Measurements from ENCODE around the gene MS4A6A.

Gene MS4A6A

GRCh38 chr11:60159284-60159683, 23.6 kb downstream of the MS4A6A start:
- TF ChIP-seq SIN3A (IDR thresholded peaks at IDR 0.05; ENCODE audit: borderline replicate concordance, insufficient read depth, low read length) = no peak
- TF ChIP-seq FOXP2 (optimal IDR thresholded peaks at IDR 0.05; ENCODE audit: borderline replicate concordance, extremely low read depth, extremely low read length, insufficient read depth) = no peak
- TF ChIP-seq REST (IDR thresholded peaks at IDR 0.05; ENCODE audit: insufficient read depth in 1 of 2, low read depth in 2 of 2, low read length in 2 of 2) = no peak
- TF ChIP-seq TAF1 (IDR thresholded peaks at IDR 0.05; ENCODE audit: borderline replicate concordance, insufficient read depth, low read length) = no peak
- no peak for TF ChIP-seq POLR2AphosphoS5 (IDR thresholded peaks at IDR 0.05; ENCODE audit: low read depth, low read length)

- TF ChIP-seq POLR2AphosphoS5 (IDR thresholded peaks at IDR 0.05; ENCODE audit: low read depth, low read length) (no peak), SIN3A (IDR thresholded peaks at IDR 0.05; ENCODE audit: borderline replicate concordance, insufficient read depth, low read length) (no peak)
These were observed 24.2 kb downstream of the MS4A6A start for GRCh38 chr11:60158636-60159035.

- TF ChIP-seq TAF1 (IDR thresholded peaks at IDR 0.05; ENCODE audit: borderline replicate concordance, insufficient read depth, low read length) (no peak), FOXP2 (optimal IDR thresholded peaks at IDR 0.05; ENCODE audit: borderline replicate concordance, extremely low read depth, extremely low read length, insufficient read depth) (no peak), POLR2AphosphoS5 (IDR thresholded peaks at IDR 0.05; ENCODE audit: low read depth, low read length) (no peak), REST (IDR thresholded peaks at IDR 0.05; ENCODE audit: insufficient read depth in 1 of 2, low read depth in 2 of 2, low read length in 2 of 2) (no peak), SIN3A (IDR thresholded peaks at IDR 0.05; ENCODE audit: borderline replicate concordance, insufficient read depth, low read length) (no peak)
These were observed 27.0 kb downstream of the MS4A6A start for GRCh38 chr11:60155931-60156330.

DNA sequence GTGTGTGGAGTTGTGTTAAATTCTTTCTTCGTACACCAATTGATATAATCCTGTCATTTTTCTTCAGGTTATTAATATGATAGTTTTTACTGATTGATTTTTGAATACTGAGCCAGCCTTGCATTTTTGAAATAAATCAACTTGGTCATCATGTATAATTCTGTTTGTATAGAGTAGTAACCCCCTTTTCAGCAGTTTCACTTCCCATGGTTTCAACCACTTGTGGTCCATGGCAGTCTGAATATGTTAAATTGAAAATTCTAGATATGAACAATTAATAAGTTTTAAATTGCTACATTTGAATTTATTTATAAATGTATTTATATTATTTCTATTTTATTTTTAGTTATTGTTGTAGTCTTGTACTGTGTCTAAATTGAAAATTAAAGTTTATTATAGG, 32.6 kb downstream of the MS4A6A start:
- no peak for TF ChIP-seq SIN3A (IDR thresholded peaks at IDR 0.05; ENCODE audit: borderline replicate concordance, insufficient read depth, low read length)

DNA sequence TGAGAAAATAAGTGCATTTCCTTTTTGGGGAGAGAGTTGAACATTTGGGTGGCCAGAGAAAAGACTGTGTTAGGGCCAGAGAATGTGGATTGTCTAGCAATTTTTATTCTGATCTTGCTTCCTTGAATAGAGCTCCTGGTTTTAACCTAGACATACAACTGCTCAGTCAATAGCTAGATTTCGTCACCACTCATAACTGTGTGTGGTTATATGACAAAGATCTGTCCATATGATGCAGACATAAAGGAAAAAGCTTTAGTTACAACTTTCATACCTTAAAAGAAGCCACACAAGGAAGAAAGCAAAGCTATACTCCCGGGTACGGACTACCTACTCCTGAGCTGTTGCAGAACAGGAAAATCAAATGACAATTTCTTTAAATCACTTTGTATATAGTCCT, 37.2 kb downstream of the MS4A6A start:
- TF ChIP-seq FOXP2 (optimal IDR thresholded peaks at IDR 0.05; ENCODE audit: borderline replicate concordance, extremely low read depth, extremely low read length, insufficient read depth) = no peak
- TF ChIP-seq TAF1 (IDR thresholded peaks at IDR 0.05; ENCODE audit: borderline replicate concordance, insufficient read depth, low read length) = no peak
- TF ChIP-seq POLR2AphosphoS5 (IDR thresholded peaks at IDR 0.05; ENCODE audit: low read depth, low read length) = no peak
- no peak for TF ChIP-seq REST (IDR thresholded peaks at IDR 0.05; ENCODE audit: insufficient read depth in 1 of 2, low read depth in 2 of 2, low read length in 2 of 2)
- no peak for TF ChIP-seq SIN3A (IDR thresholded peaks at IDR 0.05; ENCODE audit: borderline replicate concordance, insufficient read depth, low read length)

GRCh38 chr11:60143768-60144167, 39.1 kb downstream of the MS4A6A start:
- TF ChIP-seq SIN3A (IDR thresholded peaks at IDR 0.05; ENCODE audit: borderline replicate concordance, insufficient read depth, low read length) (no peak), TAF1 (IDR thresholded peaks at IDR 0.05; ENCODE audit: borderline replicate concordance, insufficient read depth, low read length) (no peak), FOXP2 (optimal IDR thresholded peaks at IDR 0.05; ENCODE audit: borderline replicate concordance, extremely low read depth, extremely low read length, insufficient read depth) (no peak), REST (IDR thresholded peaks at IDR 0.05; ENCODE audit: insufficient read depth in 1 of 2, low read depth in 2 of 2, low read length in 2 of 2) (no peak), POLR2AphosphoS5 (IDR thresholded peaks at IDR 0.05; ENCODE audit: low read depth, low read length) (no peak)
